G401.6 (cell line): ENCODE measurements around the gene AS3MT.
"Not testable (repeated sequence)": the region's sequence is repeated elsewhere in the genome, so short reads cannot be mapped to it uniquely, and the experiment has no call there.

Experiments used
- FAIRE-seq: peaks from 2 replicates; lab custom pipeline; 2012; peaks lifted over from hg19 to GRCh38; lab: Jason Lieb, UNC

AS3MT gene, protein sequence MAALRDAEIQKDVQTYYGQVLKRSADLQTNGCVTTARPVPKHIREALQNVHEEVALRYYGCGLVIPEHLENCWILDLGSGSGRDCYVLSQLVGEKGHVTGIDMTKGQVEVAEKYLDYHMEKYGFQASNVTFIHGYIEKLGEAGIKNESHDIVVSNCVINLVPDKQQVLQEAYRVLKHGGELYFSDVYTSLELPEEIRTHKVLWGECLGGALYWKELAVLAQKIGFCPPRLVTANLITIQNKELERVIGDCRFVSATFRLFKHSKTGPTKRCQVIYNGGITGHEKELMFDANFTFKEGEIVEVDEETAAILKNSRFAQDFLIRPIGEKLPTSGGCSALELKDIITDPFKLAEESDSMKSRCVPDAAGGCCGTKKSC

DNA sequence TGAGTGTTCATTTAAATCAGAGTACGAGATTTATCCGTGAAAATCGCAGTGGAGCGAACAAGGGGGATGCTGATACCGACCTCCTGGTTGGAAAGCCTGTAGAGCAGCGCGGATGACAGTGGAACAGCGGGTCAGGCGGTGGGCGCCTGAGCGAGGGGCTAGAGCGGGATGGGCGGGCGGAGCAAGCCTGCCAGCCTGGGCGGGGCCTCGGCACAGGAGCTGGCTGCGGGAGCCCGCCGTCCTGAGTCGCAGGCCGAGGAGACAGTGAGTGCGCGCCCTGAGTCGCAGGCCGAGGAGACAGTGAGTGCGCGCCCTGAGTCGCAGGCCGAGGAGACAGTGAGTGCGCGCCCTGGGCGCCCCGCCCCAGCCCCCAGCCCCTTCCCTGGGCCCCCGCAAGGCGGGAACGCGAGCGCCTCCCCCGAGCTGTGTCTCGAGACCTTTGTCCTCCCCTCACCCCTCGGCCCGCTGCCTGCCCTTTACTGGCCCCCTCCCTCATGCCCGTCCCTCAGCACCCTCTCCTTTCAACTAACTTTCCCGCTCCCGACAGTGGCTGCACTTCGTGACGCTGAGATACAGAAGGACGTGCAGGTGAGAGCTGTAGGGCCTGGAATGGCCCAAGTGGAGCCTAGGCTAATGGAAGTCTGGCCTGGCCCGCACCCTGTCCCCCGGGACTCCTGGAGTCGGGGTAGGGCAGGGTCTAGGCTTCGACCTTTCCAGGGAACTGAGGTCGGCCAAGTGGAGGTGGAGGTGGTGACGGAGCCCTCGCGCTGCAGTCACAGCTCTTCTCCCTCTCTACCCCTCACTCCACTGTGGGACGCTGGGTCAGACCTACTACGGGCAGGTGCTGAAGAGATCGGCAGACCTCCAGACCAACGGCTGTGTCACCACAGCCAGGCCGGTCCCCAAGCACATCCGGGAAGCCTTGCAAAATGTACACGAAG is at the start of gene AS3MT:
AS3MT (plus strand) TSS at position 213 of the 941 bp plus-strand sequence; CDS start at position 336, 123 bp downstream.
- no peak for FAIRE-seq

DNA sequence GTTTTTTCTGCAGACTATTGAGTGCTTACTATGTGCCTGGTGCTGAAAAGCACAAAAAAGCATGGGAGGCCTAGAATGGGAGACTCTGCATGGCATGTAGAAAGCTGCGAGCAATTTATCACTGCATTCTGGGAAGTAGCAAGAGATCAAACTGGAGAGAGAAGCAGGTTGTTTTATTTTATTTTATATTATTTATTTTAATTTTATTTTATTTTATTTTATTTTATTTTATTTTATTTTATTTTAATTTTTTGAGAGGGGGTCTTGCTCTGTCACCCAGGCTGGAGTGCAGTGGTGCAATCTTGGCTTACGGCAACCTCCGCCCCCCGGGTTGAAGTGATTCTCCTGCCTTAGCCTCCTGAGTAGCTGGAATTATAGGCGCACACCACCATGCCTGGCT is 49.3 kb upstream of the AS3MT start:
- not testable (repeated sequence) for FAIRE-seq

DNA sequence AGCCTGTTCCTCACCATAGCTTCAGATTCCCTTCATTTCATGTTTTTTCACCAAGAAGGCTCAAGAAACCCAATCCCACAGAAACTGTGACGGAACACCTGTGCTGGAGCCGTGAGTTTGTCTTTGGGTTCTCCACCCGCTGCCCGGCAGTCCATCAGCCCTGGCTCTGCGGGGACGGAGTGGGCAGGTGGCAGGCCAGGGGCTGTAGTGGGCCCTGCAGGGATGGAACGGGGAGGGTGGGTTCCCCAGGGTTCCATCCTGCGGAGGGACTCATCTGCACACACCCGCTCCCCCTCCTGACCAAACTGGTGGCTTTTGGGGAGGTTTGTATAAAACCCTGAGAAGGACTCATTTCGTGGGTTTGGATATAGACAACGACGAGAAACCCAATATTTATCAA is 47.0 kb upstream of the AS3MT start:
- FAIRE-seq = no peak

DNA sequence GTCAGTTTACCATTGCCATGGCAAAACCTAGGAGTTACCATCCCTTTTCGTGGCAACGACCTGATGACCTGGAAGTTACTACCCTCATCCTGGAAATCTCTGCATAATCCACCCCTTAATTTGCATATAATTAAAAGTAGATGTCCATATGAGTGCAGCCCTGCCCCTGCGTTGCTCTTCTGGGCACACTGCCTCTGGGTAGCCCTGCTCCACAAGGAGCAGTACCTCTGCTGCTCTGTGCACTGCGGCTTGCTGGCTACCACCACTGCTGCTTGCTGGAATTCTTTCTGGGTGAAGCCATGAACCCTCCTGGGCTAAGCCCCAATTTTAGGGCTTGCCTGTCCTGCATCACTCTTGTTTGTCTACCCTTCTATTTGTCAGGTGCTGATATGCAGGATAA is 44.6 kb upstream of the AS3MT start:
- FAIRE-seq = no peak

DNA sequence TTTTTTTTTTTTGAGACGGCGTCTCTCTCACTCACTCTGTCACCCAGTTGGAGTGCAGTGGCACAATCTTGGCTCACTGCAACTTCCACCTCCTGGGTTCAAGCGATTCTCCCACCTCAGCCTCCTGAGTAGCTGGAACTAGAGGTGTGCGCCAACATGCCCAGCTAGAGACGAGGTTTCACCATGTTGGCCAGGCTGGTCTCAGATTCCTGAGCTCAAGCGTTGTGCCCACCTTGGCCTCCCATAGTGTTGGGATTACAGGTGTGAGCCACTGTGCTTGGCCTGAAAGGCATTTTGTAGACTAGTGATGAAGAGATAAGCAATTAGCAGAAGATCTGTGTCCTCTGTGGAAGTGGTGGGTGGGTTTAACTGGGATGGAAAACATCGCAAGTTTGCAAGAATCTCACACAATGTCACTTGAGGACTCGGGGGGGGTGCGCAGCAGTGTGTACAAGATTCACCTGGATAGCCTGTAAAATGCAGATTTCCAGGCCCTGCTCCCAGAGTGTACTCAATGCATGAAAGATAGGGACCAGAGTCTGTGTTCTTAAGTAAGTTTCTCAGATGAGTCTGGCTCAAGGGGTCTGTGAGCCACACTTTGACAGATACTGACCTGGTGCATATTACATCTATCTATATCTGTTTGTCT is 43.0 kb upstream of the AS3MT start:
- no peak for FAIRE-seq

DNA sequence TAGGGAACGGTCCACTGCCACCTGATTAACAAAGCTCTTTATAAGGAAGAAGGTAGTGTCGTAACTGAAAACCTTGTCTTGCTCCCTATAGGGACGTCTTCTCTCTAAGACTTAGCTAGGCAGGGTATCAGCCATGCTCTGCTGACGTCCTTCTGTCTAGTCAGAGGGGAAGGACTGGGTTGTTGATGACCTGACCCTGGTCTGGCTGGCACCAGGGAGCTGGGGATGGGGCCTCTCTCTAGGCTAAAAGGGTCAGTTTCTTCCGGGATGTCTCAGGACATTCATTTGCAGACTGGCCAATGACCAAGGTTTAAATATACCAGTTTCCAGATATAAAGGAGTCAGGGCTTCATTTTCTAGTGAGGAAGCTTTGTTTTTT is 41.7 kb upstream of the AS3MT start:
- FAIRE-seq = no peak

DNA sequence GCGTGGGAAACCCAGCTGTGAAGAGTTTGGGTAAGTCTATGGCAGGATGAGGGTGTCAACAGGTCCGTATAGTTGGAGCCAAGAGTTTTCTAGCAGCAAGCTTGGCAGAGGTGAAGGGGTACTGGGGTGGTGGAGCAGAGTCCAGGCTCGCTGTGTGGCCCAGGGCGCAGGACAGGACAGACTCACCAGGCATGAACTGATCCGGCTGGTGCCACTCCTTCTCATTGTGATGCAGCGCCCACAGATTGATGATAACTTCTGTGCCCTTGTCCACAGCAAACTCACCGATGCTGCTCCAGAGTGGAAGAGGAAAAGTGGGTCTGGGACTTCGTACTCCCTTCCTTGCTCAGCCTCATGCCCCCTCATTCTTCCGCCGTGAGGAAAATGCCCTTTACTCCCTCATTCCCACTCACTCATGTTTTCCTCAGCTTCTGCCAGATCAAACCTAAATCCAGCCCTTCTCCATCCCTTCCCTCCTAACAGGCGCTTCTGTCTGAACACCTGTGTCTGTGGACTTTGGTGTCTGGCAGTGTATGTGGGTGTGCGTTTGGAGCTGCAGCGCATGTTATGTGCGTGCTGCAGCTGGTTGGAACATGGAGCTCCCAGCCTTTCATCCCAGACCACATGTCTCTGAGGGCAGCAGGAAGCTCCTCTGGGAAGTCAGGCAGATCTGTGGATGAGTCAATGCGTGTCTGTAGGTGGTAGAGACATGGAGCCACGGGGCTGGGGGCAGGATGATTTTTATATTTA is 37.8 kb upstream of the AS3MT start:
- FAIRE-seq = no peak

DNA sequence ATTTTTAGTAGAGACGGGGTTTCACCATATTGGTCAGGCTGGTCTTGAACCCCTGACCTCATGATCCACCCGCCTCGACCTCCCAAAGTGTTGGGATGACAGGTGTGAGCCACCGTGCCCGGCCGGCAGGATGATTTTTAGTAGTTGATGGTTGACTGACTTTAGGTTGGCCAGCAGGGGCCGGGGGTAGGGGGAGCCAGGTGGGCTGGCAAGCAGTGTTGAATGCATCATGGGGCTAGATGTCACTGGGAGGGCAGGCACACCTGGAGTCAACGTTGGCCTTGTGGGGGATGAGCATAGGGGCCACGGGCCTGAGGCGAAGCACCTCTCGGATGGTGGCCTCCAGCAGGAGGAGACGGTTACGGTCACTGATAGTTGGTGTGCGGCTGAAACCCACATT is 37.0 kb upstream of the AS3MT start:
- no peak for FAIRE-seq

DNA sequence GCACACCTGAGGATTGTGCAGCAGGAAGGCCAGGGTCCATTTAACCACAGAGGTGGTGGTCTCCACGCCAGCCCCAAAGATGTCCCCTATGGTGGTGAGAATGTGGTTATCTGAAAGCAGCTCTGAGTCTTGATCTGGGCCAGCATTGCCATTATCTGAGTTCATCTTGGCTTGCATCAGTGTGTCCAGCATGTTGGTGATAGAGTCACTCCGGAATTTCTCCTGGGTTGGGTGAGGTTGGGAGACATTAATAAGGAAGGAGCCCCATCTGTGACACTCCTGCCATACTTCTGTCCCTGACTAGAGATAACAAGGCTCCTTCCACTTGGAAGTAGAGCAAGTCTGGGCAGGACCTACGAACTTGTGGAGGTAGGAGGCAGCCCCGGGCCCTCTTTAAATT is 36.3 kb upstream of the AS3MT start:
- no peak for FAIRE-seq

DNA sequence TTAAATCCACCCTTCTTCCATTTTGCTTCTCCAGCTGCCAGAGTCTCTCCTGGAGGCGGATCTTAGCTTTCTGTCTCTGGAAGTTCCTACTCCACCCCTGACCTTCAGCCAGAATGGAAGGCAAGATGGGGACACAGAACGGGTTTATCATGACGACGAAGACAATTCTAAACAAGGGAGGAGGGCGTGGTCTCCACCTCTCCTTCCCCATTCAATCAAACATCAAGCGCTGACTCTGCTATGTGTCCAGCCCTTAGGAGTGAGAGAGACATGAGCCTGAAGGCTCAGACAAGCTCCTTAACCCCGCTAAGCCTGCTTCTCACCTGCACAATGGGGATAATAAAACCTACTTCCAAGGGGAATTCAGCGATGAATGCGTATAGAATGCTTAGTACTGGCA is 35.1 kb upstream of the AS3MT start:
- no peak for FAIRE-seq

DNA sequence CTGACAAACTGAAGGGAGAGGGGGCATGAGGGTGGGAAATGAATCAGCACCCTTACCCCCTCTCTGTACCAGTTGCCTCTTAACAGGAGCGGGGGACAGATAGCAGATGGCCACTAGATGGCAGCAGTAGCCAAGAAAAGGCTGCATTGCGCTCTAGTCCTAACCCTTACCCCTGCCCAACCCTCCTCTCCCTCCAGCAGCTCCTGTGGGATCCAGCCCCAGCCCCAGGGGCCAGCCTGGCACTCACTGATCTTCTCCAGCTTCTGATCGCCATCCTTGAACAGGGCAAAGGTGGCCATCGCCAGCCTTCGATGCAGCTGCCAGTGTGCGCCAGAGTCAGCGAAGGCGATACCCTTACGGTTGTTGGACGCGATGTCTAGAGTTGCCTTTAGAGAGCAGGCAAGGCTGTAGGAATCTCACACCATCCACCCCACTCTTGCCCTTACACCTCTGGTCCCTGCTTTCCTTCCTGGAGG is 34.2 kb upstream of the AS3MT start:
- no peak for FAIRE-seq

DNA sequence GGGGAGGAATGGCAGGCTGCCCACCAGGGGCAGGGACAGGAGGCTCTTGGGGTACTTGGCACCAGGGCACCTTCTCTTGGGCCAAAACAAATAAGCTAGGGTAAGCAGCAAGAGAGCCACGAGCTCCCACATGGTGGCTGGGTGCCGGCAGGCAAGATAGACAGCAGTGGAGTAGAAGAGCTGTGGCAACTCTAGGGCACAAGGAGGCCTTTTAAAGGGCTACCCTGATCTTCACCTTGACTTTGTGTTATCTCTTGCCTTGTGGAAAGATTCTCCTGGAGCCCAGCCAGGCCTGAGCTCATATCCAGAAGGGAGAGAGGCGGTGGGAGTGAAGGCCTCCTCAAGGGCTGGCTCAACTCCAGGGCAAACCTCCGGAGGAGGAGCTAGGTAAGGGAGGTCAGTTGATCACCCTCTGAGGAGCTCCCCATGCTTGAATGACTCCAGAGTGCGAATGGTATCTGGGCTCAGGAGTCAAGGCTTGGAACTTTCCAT is 32.0 kb upstream of the AS3MT start, which contains the start of gene CYP17A1:
CYP17A1 (minus strand) TSS at position 184 of the 492 bp plus-strand sequence; CDS start at position 132, 52 bp downstream.
- no peak for FAIRE-seq

DNA sequence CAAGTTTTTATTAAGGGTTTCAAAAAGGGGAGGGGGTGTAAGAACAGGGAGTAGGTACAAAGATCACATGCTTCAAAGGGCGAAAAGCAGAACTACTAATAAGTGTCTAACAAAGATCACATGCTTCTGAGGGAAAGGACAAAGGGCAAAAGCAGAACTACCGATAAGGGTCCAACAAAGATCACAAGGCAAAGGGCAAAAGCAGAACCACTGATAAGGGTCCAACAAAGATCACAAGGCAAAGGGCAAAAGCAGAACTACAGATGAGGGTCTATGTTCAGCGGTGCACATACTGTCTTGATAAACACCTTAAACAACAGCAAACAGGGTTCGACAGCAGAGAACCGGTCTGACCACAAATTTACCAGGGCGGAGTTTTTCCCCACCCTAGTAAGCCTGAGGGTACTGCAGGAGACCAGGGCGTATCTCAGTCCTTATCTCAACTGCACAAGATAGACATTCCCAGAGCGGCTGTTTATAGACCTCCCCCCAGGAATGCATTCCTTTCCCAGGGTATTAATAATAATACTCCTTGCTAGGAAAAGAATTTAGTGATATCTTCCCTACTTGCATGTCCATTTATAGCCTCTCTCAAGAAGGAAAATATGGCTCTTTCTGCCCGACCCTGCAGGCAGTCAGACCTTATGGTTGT is 30.9 kb upstream of the AS3MT start:
- not testable (repeated sequence) for FAIRE-seq

DNA sequence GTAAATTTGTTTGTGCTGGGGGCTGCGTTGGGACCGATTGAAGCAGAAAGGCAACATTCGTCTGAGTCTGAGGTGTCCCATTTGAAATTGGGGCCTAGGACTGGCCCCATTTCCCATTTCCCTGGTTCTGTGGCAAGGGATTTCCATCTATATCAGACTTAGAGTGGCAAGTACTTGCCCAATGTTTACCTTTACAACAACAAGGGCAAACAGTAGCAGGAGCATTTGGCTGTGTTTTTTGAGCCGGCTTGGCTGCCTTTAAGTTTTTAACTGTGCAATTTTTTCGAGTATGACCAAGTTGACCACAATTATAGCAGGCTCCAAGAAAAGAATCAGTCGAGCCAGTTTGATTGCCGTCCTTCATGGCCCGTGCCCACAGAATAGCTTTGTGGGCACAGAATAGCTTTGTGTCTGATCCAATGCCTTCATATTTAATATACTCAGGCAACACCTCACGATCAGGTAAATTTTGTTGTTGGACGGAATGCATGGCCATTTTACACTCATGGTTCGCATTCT is 27.4 kb upstream of the AS3MT start:
- no peak for FAIRE-seq

DNA sequence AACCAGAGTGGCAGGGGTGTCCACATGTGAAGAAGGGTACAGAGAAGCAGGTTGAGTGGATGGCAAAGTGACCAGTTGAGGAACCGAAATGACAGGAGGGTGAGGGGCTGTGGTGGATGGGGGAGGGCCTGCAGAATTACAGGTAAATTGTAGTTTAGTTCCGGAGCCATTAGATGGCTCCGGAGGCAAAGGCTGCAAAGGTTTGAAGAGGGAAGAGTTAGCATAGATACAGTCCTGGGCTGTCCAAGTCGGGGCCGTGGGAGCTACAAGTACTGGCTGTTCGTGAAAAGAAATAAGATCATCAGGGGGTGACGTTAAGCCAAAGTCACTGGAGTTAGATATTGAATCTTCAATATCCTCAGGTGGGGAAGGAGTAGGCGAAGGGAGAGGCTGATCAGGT is 26.1 kb upstream of the AS3MT start:
- FAIRE-seq = not testable (repeated sequence)

DNA sequence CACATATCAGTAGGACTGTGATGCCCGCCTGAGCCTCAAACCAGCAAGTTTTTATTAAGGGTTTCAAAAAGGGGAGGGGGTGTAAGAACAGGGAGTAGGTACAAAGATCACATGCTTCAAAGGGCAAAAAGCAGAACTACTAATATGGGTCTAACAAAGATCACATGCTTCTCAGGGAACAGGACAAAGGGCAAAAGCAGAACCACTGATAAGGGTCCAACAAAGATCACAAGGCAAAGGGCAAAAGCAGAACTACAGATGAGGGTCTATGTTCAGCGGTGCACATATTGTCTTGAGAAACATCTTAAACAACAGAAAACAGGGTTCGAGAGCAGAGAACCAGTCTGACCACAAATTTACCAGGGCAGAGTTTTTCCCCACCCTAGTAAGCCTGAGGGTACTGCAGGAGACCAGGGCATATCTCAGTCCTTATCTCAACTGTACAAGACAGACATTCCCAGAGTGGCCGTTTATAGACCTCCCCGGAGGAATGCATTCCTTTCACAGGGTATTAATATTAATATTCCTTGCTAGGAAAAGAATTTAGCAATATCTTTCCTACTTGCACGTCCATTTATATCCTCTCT is 25.0 kb upstream of the AS3MT start:
- FAIRE-seq = not testable (repeated sequence)

DNA sequence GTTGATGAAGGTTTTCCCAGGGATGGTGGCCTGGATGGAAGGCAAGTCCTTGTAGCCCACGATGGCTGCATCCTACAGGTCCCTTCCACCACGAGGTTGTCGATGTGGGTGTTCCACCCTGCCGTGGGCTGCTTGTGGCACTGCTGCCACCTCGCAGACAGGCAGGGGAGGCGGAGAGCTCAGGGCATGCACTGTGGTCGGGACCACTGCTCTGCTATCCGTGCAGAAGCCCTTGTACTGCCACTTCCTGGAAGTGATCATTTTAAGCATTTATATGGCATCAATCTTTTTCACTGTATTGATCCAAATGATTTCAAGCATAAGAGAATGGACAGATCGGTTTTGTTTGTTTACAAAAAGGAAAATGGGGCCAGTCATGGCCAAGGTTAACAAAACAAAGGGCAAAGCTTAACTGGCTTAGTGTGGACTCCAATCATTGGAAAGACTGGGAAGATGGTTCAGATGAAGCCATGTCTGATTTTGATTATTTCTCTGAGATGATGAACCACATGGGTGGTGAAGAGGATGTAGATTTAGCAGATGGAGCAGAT is 23.8 kb upstream of the AS3MT start:
- FAIRE-seq = no peak

DNA sequence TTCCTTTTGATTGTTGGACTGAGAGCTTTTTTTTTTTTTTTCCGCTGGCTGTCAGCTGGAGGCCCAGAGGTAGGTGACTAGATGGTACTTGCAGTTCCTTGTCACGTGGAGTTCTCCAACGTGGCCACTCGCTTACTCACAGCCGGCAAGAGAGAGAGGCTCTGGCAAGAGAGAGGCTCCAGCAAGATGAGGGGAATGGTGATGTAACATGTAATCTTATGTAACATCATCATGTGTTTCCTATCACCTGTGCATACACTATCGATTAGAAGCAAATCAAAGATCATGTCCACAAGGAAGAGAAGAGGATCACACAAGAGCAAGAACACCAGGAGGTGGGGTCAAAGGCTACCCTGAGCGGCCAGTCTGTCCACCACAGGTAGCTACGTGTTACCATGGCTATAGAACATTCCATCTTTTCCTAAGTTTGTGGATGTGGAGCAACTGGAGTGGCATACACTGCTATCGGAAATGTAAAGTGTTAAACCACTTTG is 19.2 kb upstream of the AS3MT start:
- no peak for FAIRE-seq

DNA sequence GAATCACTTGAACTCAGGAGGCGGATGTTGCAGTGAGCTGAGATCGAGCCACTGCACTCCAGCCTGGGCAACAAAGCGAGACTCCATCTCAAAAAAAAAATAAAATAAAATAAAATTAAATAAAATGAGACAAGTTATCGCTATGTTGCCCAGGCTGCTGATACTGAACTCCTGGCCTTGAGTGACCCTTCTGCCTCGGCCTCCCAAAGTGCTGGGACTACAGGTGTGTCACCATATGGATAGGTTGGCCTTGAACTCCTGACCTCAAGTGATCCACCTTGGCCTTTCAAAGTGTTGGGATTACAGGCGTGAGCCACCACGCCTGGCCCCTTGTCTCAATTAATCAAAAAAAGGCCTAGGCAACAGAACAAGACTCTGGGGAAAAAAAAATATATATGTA is 16.0 kb upstream of the AS3MT start:
- not testable (repeated sequence) for FAIRE-seq
